Measurements from ENCODE around the gene MIB2. TPM values are rescaled to one million over a fixed set of nuclear protein-coding genes. Genes with fewer than 3 reads are reported as not detected.

MIB2 gene
- total RNA-seq, 1 donor from 2014 or later = 66.8 TPM

GRCh38 chr1:1664941-1665814 is 49.9 kb downstream of the MIB2 start:
- intact Hi-C loops (cut with DNase I) = no loop called here
- no peak for DNase-seq (ENCODE audit: extremely low spot score in 2 of 2)
- Histone ChIP-seq H3K4me1 (peaks cover 9% of the 10 kb centered on the region), H3K36me3 (peaks cover 0 to 49% of the 10 kb centered on the region in 2 donors), H3K9me3 (no peaks in the 10 kb centered on the region), H3K4me3 (no peak overlapping the region), H3K27me3 (no peaks in the 10 kb centered on the region), H3K27ac (no peak overlapping the region)
- TF ChIP-seq POLR2AphosphoS5 (IDR thresholded peaks at IDR 0.05; ENCODE audit: insufficient read depth in 1 of 2, low read depth in 1 of 2) (no peak), CTCF (IDR thresholded peaks at IDR 0.05) (no peak), POLR2A (IDR thresholded peaks at IDR 0.05) (no peak)

- Histone ChIP-seq H3K36me3 (peaks cover 0 to 56% of the 10 kb centered on the region in 2 donors), H3K9me3 (no peaks in the 10 kb centered on the region), H3K4me1 (peaks cover 9% of the 10 kb centered on the region), H3K27me3 (no peaks in the 10 kb centered on the region), H3K27ac (no peak overlapping the region), H3K4me3 (no peak overlapping the region)
- DNase-seq (ENCODE audit: extremely low spot score in 2 of 2) = no peak
- intact Hi-C loops (cut with DNase I) = no loop called here
- TF ChIP-seq CTCF (IDR thresholded peaks at IDR 0.05) (no peak), POLR2A (IDR thresholded peaks at IDR 0.05) (no peak), POLR2AphosphoS5 (IDR thresholded peaks at IDR 0.05; ENCODE audit: insufficient read depth in 1 of 2, low read depth in 1 of 2) (no peak)
Measured at GRCh38 chr1:1665815-1666251, 50.5 kb downstream of the MIB2 start.

- DNase-seq (ENCODE audit: extremely low spot score in 2 of 2) = no peak
- H3K9me3 ChIP-seq = no peaks in the 10 kb centered on the region
- H3K4me3 ChIP-seq = no peak overlapping the region
- H3K36me3 ChIP-seq = peaks cover 0 to 63% of the 10 kb centered on the region in 2 donors
- intact Hi-C loops (cut with DNase I) = no loop called here
- TF ChIP-seq POLR2A (IDR thresholded peaks at IDR 0.05) (no peak), CTCF (IDR thresholded peaks at IDR 0.05) (no peak), POLR2AphosphoS5 (IDR thresholded peaks at IDR 0.05; ENCODE audit: insufficient read depth in 1 of 2, low read depth in 1 of 2) (no peak)
- H3K27ac ChIP-seq = no peak overlapping the region
- H3K4me1 ChIP-seq = peaks cover 9% of the 10 kb centered on the region
- H3K27me3 ChIP-seq = no peaks in the 10 kb centered on the region
Measured at GRCh38 chr1:1666526-1666925, 51.2 kb downstream of the MIB2 start.

GRCh38 chr1:1669468-1670440 is 54.5 kb downstream of the MIB2 start:
- intact Hi-C loops (cut with DNase I) = no loop called here
- Histone ChIP-seq H3K4me1 (no peaks in the 10 kb centered on the region), H3K36me3 (peaks cover 0 to 80% of the 10 kb centered on the region in 2 donors)

More at GRCh38 chr1:1669468-1670440, 54.5 kb downstream of the MIB2 start:
- H3K4me3 ChIP-seq = no peak overlapping the region
- no peak for DNase-seq (ENCODE audit: extremely low spot score in 2 of 2)
- no peaks in the 10 kb centered on the region for H3K27me3 ChIP-seq
- TF ChIP-seq POLR2AphosphoS5 (IDR thresholded peaks at IDR 0.05; ENCODE audit: insufficient read depth in 1 of 2, low read depth in 1 of 2) = no peak
- TF ChIP-seq CTCF (IDR thresholded peaks at IDR 0.05) = no peak
- no peak for TF ChIP-seq POLR2A (IDR thresholded peaks at IDR 0.05)
- no peak overlapping the region for H3K27ac ChIP-seq
- H3K9me3 ChIP-seq = no peaks in the 10 kb centered on the region

Data from vagina (tissue), 2 donors.